Hepatocyte (in vitro differentiated cells): ENCODE measurements around the gene SMAD1. TPM values are rescaled to one million over a fixed set of nuclear protein-coding genes. Genes with fewer than 3 reads are reported as not detected.

Experiments
- DNase-seq: peaks from one replicate; pipeline ENCODE4 v3.0.0-alpha.2; 2016; ENCODE audit warnings: low spot score
- H2AFZ ChIP-seq: fragments of 200-600 bp; sonication (generic); 2 replicates; pipeline ENCODE4 v1.6.0; 2016; ENCODE audit warnings: antibody characterized with exemption, mild to moderate bottlenecking
- H3K27ac ChIP-seq: fragments of 200-600 bp; sonication (generic); 2 replicates; pipeline ENCODE4 v1.5.1; 2016; ENCODE audit warnings: mild to moderate bottlenecking
- H3K27me3 ChIP-seq: fragments of 200-600 bp; sonication (generic); 2 replicates; pipeline ENCODE4 v1.6.1; 2016
- H3K36me3 ChIP-seq: fragments of 200-600 bp; sonication (generic); replicated peaks from 2 replicates; pipeline ENCODE4 v1.5.1; 2016; ENCODE audit warnings: low read depth; ENCODE audit not compliant: insufficient read depth
- H3K4me1 ChIP-seq: fragments of 200-600 bp; sonication (generic); 2 replicates; pipeline ENCODE4 v1.5.1; 2016; ENCODE audit warnings: mild to moderate bottlenecking, moderate library complexity; ENCODE audit not compliant: insufficient read depth
- H3K4me2 ChIP-seq: fragments of 200-600 bp; sonication (generic); 2 replicates; pipeline ENCODE4 v1.6.0; 2016
- H3K4me3 ChIP-seq: fragments of 200-600 bp; sonication (generic); 2 replicates; pipeline ENCODE4 v1.5.1; 2016; ENCODE audit warnings: mild to moderate bottlenecking
- H3K79me2 ChIP-seq: fragments of 200-600 bp; sonication (generic); 2 replicates; pipeline ENCODE4 v1.6.0; 2017; ENCODE audit warnings: mild to moderate bottlenecking
- H3K9me2 ChIP-seq: fragments of 200-600 bp; sonication (generic); replicated peaks from 2 replicates; pipeline ENCODE4 v1.6.0; 2017; ENCODE audit warnings: mild to moderate bottlenecking; ENCODE audit not compliant: insufficient read depth
- H3K9me3 ChIP-seq: fragments of 200-600 bp; sonication (generic); 2 replicates; pipeline ENCODE4 v1.5.1; 2016; ENCODE audit warnings: low read depth, mild to moderate bottlenecking
- H4K20me1 ChIP-seq: fragments of 200-600 bp; sonication (generic); 2 replicates; pipeline ENCODE4 v1.6.0; 2016; ENCODE audit warnings: mild to moderate bottlenecking; ENCODE audit not compliant: insufficient read depth, poor library complexity, severe bottlenecking
- CTCF ChIP-seq: fragments of 200-600 bp; sonication (generic); IDR thresholded peaks from 2 replicates; pipeline ENCODE4 v1.5.1; 2016; ENCODE audit warnings: antibody characterized with exemption, mild to moderate bottlenecking; ENCODE audit not compliant: poor library complexity
- EZH2 ChIP-seq: fragments of 200-600 bp; sonication (generic); IDR thresholded peaks from 2 replicates; pipeline ENCODE4 v1.6.1; 2016; ENCODE audit warnings: antibody characterized with exemption, mild to moderate bottlenecking, borderline replicate concordance
- EZH2phosphoT487 ChIP-seq: fragments of 200-600 bp; sonication (generic); IDR thresholded peaks from one replicate; pipeline ENCODE4 v1.6.1; 2018; ENCODE audit warnings: antibody characterized with exemption, mild to moderate bottlenecking, low read depth, moderate library complexity; ENCODE audit not compliant: unreplicated experiment, severe bottlenecking
- WGBS: methylation state at CpG from one replicate; pipeline ENCODE4 v1.1.6; 2016; ENCODE audit warnings: low lambda C conversion rate; ENCODE audit errors: missing lambda C conversion rate; 5-methylcytosine and 5-hydroxymethylcytosine counted together
- polyA plus RNA-seq: library from polyadenylated mRNA; unstranded; fragments of >200 nt; fragmentation: Nextera tagmentation; extraction: Ambion mirVana; gene quantifications from 2 replicates; pipeline ENCODE4 v1.2.1, GENCODE V29; 2016
- total RNA-seq: library from RNA; depleted of rRNA; stranded (reverse); fragments of >200 nt; gene quantifications from 2 replicates; pipeline ENCODE4 v1.2.3, GENCODE V29; 2014

SMAD1 gene
- total and polyA plus RNA-seq, 2 experiments from 2014 or later: 18.1 to 24.1 TPM

- no peak overlapping the region for H3K27ac ChIP-seq
These were observed 16.8 kb downstream of the SMAD1 start for GRCh38 chr4:145498430-145498829.

GRCh38 chr4:145501051-145501660 is 19.5 kb downstream of the SMAD1 start:
- WGBS: 75% methylated on average over 3 of the region's 3 CpGs
- Histone ChIP-seq H4K20me1 (peaks cover 10% of the 10 kb centered on the region), H3K4me1 (no peaks in the 10 kb centered on the region), H2AFZ (no peak overlapping the region), H3K4me2 (no peak overlapping the region), H3K36me3 (no peaks in the 10 kb centered on the region), H3K4me3 (no peak overlapping the region), H3K9me3 (no peaks in the 10 kb centered on the region), H3K79me2 (peaks cover 97% of the 10 kb centered on the region), H3K27me3 (no peaks in the 10 kb centered on the region), H3K27ac (no peak overlapping the region), H3K9me2 (no peaks in the 10 kb centered on the region)
- TF ChIP-seq EZH2 (no peak), EZH2phosphoT487 (no peak), CTCF (no peak)
- no peak for DNase-seq

More at GRCh38 chr4:145498430-145498829, 16.8 kb downstream of the SMAD1 start:
- DNase-seq: no peak
- Histone ChIP-seq H3K36me3 (no peaks in the 10 kb centered on the region), H3K4me2 (no peak overlapping the region), H3K79me2 (peaks cover 97% of the 10 kb centered on the region), H3K27me3 (no peaks in the 10 kb centered on the region), H4K20me1 (peaks cover 17% of the 10 kb centered on the region), H3K9me2 (no peaks in the 10 kb centered on the region), H2AFZ (no peak overlapping the region), H3K9me3 (no peaks in the 10 kb centered on the region), H3K4me3 (no peak overlapping the region), H3K4me1 (no peaks in the 10 kb centered on the region)
- no peak for TF ChIP-seq EZH2phosphoT487
- TF ChIP-seq CTCF: no peak
- TF ChIP-seq EZH2: no peak

GRCh38 chr4:145502809-145503208 is 21.2 kb downstream of the SMAD1 start:
- Histone ChIP-seq H3K27ac (no peak overlapping the region), H3K9me3 (no peaks in the 10 kb centered on the region), H4K20me1 (peaks cover 10% of the 10 kb centered on the region), H3K36me3 (no peaks in the 10 kb centered on the region), H3K79me2 (peaks cover 97% of the 10 kb centered on the region), H3K27me3 (no peaks in the 10 kb centered on the region), H3K4me2 (no peak overlapping the region), H2AFZ (no peak overlapping the region), H3K4me3 (no peak overlapping the region), H3K9me2 (no peaks in the 10 kb centered on the region), H3K4me1 (no peaks in the 10 kb centered on the region)
- no peak for TF ChIP-seq EZH2
- no peak for TF ChIP-seq CTCF
- no peak for DNase-seq
- WGBS: 99% methylated on average over 5 of the region's 5 CpGs

- Histone ChIP-seq H3K9me2 (no peaks in the 10 kb centered on the region), H2AFZ (no peak overlapping the region), H3K36me3 (no peaks in the 10 kb centered on the region), H3K4me1 (no peaks in the 10 kb centered on the region), H3K4me2 (no peak overlapping the region), H4K20me1 (peaks cover 10% of the 10 kb centered on the region), H3K4me3 (no peak overlapping the region), H3K9me3 (no peaks in the 10 kb centered on the region), H3K27me3 (no peaks in the 10 kb centered on the region), H3K79me2 (peaks cover 97% of the 10 kb centered on the region), H3K27ac (no peak overlapping the region)
- WGBS: 91% methylated on average over 6 of the region's 6 CpGs
- TF ChIP-seq EZH2 (no peak), CTCF (no peak), EZH2phosphoT487 (no peak)
- DNase-seq: no peak
These were observed 21.9 kb downstream of the SMAD1 start for GRCh38 chr4:145503486-145504072.
